Cardiac muscle cell (in vitro differentiated cells and primary cell): ENCODE results near the gene ANKS1A. TPM values are rescaled to one million over a fixed set of nuclear protein-coding genes. Genes with fewer than 3 reads are reported as not detected.

Experiments used
- DNase-seq, 2 donors: peaks; one replicate each; pipeline versions ENCODE4 v3.0.0 to v3.0.0-alpha.2; 2010 to 2017; ENCODE audit warnings: low read depth in 1 of 2, low spot score in 1 of 2
- H3K27ac ChIP-seq: fragments of 200-600 bp; sonication (generic); 2 replicates; pipeline ENCODE4 v1.5.1; 2016
- H3K27me3 ChIP-seq: fragments of 200-600 bp; sonication (generic); 2 replicates; pipeline ENCODE4 v1.6.0; 2016; ENCODE audit warnings: control low read depth
- H3K36me3 ChIP-seq: fragments of 200-600 bp; sonication (generic); 2 replicates; pipeline ENCODE4 v1.5.1; 2016; ENCODE audit warnings: control low read depth
- H3K4me1 ChIP-seq: fragments of 200-600 bp; sonication (generic); 2 replicates; pipeline ENCODE4 v1.8.1; 2017; ENCODE audit warnings: low read depth, mild to moderate bottlenecking, mixed run types
- H3K4me3 ChIP-seq: fragments of 200-600 bp; sonication (generic); 2 replicates; pipeline ENCODE4 v1.5.1; 2016; ENCODE audit warnings: mild to moderate bottlenecking
- H3K9me3 ChIP-seq: fragments of 200-600 bp; sonication (generic); 2 replicates; pipeline ENCODE4 v1.5.1; 2017; ENCODE audit warnings: low read depth, mild to moderate bottlenecking, control low read depth
- CTCF ChIP-seq: IDR thresholded peaks from 2 replicates; pipeline ENCODE4 v1.5.1; 2012; ENCODE audit warnings: low read depth, mild to moderate bottlenecking, low read length
- polyA plus RNA-seq: library from polyadenylated mRNA; unstranded; fragments of >200 nt; fragmentation: Nextera tagmentation; extraction: Ambion mirVana; gene quantifications from 2 replicates; pipeline ENCODE4 v1.2.1, GENCODE V29; 2016
- total RNA-seq: library from RNA; depleted of rRNA; stranded (reverse); fragments of >200 nt; gene quantifications from 2 replicates; pipeline ENCODE4 v1.2.3, GENCODE V29; 2016

Gene ANKS1A
- total and polyA plus RNA-seq, 2 experiments from 2014 or later: 11.3 to 27.2 TPM

DNA sequence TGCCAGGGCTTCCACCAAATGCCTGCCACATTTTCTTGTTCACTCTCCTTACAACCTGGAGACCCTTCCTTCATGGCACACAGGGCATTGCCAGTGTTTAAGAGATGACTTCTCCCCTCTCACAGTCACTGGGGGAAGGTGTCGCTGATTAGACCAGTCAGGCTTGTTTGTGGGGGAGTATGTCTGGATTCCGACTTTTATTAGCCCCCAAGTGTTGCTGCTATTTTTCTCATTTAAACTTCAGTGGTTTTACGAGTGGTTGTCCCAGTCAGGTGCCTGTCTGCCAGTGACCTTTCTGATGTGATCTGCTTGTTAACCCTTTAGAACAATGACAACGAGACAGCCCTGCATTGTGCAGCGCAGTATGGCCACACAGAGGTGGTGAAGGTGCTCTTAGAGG is 92.3 kb downstream of the ANKS1A start:
- Histone ChIP-seq H3K4me1 (no peaks in the 10 kb centered on the region), H3K27ac (no peak overlapping the region), H3K36me3 (peaks cover 10% of the 10 kb centered on the region), H3K4me3 (no peak overlapping the region), H3K9me3 (no peaks in the 10 kb centered on the region), H3K27me3 (no peaks in the 10 kb centered on the region)
- no peak for TF ChIP-seq CTCF
- no peak for DNase-seq

- no peak for TF ChIP-seq CTCF
- no peak overlapping the region for H3K4me3 ChIP-seq
- no peaks in the 10 kb centered on the region for H3K27me3 ChIP-seq
- no peaks in the 10 kb centered on the region for H3K9me3 ChIP-seq
- H3K27ac ChIP-seq: no peak overlapping the region
- peaks cover 10% of the 10 kb centered on the region for H3K36me3 ChIP-seq
- H3K4me1 ChIP-seq: no peaks in the 10 kb centered on the region
- DNase-seq: peak in 1 of 2 donors; percentile 20
Observed at GRCh38 chr6:34981951-34982350, 92.9 kb downstream of the ANKS1A start.

DNA sequence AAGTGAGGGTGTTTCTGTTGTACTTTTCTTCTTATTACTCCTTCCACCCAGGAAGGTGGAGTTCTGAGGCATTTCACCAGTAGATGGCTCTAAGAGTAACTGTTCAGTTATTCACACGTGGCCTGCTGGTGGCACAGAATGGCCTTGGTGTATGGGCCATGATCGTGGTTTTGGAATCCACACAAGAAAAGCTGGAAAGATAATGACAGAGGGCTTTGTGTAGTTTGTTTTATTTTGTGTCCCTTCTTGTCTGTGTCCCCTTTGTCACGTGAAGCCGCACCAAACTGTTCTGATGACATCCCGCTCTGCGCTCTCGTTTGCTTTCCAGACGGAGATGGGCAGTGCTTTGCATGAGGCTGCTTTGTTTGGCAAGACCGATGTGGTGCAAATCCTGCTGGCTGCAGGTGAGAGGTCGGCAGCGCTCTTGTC is 93.4 kb downstream of the ANKS1A start:
- H3K4me1 ChIP-seq: no peaks in the 10 kb centered on the region
- no peak overlapping the region for H3K4me3 ChIP-seq
- DNase-seq: peak in 1 of 2 donors; percentile 48
- H3K9me3 ChIP-seq: no peaks in the 10 kb centered on the region
- H3K36me3 ChIP-seq: peaks cover 10% of the 10 kb centered on the region
- peak; percentile 48 for TF ChIP-seq CTCF
- peak overlapping the region; percentile 28 for H3K27ac ChIP-seq
- no peaks in the 10 kb centered on the region for H3K27me3 ChIP-seq

DNA sequence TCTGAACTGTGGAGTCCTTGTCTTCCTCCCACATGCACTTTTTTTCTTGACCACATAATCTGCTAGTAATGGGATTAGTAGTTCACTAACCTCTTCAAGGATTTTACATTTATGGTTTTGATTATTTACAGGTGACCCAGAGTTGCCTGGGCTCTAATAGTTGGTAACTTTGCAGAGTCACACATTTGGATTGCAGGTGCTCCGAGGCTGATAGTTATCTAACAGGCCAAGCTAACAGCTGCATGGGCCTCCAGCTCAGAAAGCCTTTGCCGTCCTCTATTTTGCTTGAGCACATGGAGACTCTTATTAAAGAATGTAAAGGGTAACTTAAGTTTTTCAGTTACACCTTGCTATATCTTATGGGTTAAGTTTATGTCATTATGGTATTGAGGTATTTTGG is 95.4 kb downstream of the ANKS1A start:
- H3K4me1 ChIP-seq: no peaks in the 10 kb centered on the region
- DNase-seq: no peak
- peaks cover 21% of the 10 kb centered on the region for H3K36me3 ChIP-seq
- H3K4me3 ChIP-seq: no peak overlapping the region
- no peaks in the 10 kb centered on the region for H3K27me3 ChIP-seq
- H3K9me3 ChIP-seq: no peaks in the 10 kb centered on the region
- H3K27ac ChIP-seq: no peak overlapping the region
- TF ChIP-seq CTCF: no peak

DNA sequence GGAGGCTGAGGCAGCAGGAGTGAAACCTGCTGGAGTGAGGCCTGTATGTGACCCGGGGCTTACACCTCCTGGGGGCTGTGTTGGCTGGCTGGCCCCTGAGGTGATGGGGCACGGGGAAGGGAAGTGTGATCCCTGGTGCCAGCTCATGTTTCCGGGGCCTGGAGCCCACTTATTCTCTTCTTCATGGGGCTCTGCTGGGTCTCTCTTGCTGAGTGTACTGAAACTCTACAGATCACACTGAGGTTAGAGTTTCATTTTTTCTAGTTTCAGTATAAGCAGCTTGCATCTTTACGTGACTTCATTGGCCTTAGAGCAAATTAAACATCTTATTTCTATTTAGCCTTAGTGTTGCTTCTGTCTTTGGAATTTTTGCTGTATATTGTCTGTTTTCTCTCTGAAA is 96.2 kb downstream of the ANKS1A start:
- H3K9me3 ChIP-seq: no peaks in the 10 kb centered on the region
- no peak for DNase-seq
- H3K4me3 ChIP-seq: no peak overlapping the region
- H3K27me3 ChIP-seq: no peaks in the 10 kb centered on the region
- no peak for TF ChIP-seq CTCF
- H3K27ac ChIP-seq: no peak overlapping the region
- peaks cover 29% of the 10 kb centered on the region for H3K36me3 ChIP-seq
- no peaks in the 10 kb centered on the region for H3K4me1 ChIP-seq

DNA sequence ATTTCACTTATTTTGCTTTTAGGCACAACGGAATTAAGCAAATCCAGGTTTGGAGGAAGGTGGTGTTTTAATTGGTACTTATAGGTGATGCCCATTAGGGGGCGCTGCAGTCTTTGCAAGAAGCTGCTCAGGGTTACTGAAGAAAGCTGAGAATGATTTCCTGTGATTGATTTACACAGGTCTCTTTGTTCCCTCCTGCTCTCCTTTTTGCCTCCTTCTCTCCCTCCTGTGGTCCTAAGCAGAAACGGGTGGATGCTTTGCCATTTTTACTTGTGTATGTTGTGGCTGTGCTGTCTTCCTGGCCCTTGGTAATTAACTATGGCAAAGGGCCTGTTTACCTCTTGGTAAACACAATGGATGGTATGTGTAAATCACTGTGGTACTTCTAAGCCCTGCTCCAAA is 97.8 kb downstream of the ANKS1A start:
- H3K4me3 ChIP-seq: no peak overlapping the region
- H3K9me3 ChIP-seq: no peaks in the 10 kb centered on the region
- H3K36me3 ChIP-seq: peaks cover 31% of the 10 kb centered on the region
- no peak overlapping the region for H3K27ac ChIP-seq
- no peaks in the 10 kb centered on the region for H3K27me3 ChIP-seq
- DNase-seq: peak; percentile 88 to 92
- TF ChIP-seq CTCF: peak; percentile 75
- H3K4me1 ChIP-seq: no peaks in the 10 kb centered on the region
